HG02840 (cell line): ENCODE data around the gene ST6GALNAC2.
"Not testable (repeated sequence)": the region's sequence is repeated elsewhere in the genome, so short reads cannot be mapped to it uniquely, and the experiment has no call there.

Experiments
- ATAC-seq: cut with Tn5 transposase; IDR thresholded peaks from one replicate; pipeline ENCODE4 v1.9.1; 2021; ENCODE audit warnings: mild to moderate bottlenecking, moderate library complexity, moderate number of reproducible peaks; ENCODE audit not compliant: unreplicated experiment, low FRiP score

Gene ST6GALNAC2

DNA sequence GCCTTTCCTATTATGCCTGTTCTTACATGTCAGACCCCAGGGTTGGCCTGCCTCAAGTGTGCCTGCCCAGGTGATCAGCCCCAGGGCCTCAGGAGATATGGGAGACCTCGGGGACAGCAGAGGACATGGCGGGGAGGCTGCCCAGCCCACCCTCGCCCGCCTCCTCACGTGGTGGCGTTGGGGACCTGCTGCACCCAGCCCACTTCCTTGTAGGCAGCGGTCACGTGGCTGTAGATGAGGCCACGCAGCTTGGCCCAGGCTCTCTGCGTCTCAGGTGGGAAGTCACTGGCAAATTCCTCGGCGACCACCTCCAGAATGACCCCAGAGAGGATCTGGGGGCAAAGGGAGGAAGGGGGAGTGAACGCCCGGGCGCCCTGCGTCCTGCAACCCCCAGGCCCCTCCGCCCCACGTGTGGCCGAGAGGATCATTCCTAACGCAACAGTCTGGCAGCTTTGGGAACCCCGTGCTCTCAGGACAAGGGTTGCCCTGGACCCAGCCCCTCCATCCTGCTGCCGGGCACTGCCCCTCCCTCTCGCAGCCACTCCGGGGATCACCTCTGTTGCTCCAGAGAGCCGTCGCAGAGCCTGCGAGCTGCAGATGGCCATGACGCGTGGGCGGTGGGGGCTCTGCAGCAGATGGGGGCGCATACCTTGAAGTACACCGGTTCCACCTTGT, 54.7 kb downstream of the ST6GALNAC2 start:
- ATAC-seq = no peak

DNA sequence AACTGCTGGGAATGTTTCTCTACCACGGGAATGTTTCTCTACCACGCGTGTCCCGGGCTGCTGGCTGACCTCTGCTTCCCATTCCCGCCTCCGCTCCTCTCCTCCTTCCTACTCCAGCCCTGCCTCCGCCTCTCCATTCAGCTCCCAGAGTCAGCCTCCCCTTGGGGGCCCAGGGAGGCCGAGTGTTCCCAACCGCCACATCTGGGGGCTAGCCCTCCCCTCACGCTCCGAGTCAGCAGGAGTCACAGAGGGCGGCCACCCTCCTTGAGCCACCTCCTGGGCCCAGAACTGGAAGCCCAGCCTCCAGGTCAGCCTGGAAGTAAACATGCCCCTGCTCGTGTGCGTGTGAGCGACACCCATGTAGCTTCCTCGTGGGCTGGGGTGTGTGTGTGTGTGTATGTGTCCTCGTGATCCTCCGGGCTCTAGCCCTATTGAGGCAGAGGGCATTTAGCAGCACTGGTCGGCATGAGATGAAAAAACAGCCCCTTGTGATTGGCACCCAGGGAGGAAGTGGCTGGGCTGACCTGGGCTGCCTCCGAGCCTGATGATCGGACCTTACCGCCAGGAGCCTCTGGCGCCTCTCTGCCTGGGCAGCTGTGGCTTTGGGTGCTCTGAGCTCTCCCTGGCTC, 55.5 kb downstream of the ST6GALNAC2 start:
- ATAC-seq = no peak

DNA sequence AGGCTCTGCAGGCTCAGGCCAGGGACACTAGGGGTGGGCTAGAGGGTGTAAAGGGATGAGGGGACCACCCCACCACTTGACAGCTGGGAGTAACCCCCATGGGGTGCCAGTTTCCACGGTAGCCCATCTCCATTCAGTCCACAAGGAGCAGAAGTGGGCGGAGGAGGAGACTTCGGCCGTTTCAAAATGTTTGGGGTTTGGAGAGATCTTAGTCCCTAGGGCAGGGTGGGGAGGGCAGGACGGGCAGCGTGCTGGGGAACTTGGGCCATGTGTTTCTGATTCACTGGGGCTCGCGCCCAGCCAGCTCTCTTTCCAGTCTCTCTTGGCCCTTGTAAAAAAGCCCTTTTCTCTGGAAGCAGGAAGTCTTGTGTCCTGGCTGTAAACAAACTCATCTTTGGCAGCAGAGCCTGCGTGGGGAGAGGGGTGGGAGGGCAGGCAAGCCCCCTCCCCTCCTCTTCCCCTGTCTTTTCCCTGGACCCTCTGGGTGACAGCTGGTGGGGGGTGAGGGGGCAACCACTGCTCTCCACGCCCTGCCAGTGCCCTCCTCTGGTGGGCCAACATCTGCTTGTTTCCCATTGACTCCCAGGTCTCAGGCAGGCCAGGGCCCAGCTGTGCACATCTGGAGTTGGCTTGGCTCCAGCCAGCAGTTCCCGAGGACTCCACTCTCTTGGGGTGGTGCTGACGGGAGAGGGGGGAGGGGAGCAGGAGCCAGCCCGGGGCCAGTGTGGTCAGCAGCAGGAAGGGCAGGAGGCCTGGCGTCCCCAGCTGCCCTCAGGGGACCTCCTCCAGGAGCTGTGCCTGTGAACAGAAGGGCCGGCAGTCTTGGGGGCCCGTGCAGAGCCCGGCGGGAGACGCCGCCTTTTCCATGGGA, 56.2 kb downstream of the ST6GALNAC2 start:
- ATAC-seq = no peak

DNA sequence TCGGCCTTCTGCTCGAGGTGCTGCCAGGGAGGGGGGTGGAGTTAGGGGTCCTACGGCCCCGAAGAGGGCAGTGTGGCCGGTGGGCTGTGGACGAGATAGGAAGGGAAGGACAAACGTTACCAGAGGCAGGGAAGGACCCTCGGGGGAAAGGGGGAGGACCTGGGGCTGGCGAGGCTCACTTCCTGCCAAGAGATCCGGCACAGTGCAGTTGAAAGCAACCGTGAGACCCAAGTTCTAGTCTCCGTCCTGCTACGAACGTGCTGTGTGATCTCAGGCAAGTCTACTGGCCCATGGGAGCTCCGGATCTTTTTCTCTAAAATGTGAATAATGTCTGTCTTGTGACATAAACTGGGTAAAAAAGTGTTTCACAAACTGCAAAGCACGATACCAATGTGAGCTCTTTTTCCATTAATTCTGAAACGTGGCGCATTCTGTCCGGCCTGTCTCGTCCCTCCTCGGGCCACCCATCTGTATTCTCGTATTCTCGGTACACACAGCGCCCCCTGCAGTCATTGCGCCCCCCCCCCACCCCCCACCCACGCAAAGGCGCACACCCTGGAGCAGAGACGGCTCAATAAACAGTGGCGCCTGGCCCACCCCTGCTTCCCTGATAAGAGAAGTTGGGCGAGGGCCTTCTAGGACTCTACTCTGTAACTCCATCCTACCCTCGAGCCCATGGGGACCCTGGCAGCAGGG, 57.0 kb downstream of the ST6GALNAC2 start:
- ATAC-seq = no peak

DNA sequence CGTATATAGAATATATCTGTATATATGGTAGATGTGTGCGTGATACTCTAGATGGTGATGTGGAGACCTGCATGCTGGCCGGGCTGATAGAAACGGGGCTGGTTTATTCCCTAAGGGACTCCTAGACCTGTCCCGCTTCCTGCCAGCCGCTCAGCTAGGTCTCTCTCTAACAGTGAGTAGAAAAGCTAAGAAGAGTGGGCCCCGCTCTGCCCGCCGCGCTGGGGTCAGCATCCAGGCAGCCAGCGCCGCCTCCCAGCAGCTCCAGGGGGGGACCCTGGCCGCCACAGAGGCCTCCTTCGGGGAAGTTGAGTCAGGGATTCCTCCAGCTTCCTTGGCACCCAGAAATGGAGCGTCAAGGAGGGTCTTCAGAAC, 57.5 kb downstream of the ST6GALNAC2 start:
- ATAC-seq = no peak

DNA sequence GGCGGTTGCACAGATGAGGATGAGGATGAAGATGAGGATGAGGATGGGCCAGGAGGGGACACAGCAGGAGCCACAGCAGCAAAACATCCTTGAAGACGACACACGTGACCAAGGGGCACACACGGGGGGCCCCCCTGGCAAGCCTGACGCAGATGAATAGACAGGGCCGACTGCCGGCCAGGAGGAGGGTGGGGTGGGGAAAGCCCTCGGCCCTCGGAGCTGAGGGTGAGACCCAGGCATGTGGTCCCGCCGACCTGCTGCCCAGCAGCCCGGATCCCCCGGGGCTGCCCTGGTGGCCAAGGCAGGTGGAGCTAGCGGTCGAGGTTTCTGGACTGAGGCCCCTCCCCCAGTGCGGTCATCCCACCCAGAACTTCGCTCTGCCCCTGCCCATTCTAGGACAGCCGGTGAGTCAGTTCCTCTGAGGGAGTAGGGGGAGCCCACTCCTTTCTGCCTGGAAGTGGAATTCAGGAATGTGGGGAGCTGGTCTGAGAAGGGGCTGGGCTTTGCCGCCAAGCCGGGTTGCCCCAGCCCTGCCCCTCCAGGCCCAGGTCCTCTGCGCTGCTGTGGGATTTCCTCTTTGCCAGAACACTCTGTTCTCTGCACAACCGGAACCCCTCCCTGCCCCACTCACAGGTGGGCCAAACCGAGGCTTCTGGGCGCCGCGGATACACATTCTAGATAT, 58.1 kb downstream of the ST6GALNAC2 start:
- no peak for ATAC-seq

DNA sequence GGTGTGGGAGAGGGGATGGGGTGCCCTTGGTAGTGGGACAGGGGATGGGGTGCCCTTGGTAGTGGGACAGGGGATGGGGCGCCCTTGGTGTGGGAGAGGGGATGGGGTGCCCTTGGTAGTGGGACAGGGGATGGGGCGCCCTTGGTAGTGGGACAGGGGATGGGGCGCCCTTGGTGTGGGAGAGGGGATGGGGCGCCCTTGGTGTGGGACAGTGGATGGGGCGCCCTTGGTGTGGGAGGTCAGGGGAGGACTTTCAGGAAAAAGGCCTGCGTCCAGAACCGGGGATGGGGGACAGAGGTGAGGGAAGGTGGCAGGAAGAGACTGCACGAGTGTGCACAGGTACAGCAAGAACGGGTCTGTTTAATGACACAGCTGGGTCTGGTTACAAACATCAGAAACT, 58.6 kb downstream of the ST6GALNAC2 start:
- ATAC-seq = not testable (repeated sequence)

DNA sequence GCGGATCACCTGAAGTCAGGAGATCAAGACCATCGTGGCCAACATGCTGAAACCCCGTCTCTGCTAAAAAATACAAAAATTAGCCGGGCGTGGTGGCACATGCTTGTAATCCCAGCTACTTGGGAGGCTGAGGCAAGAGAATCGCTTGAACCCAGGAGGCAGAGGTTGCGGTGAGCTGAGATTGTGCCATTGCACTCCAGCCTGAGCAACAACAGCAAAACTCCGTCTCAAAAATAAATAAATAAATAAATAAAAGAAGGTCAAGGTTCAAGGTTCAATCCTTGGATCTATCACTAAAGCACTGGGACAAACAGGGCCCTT, 60.2 kb downstream of the ST6GALNAC2 start:
- not testable (repeated sequence) for ATAC-seq

DNA sequence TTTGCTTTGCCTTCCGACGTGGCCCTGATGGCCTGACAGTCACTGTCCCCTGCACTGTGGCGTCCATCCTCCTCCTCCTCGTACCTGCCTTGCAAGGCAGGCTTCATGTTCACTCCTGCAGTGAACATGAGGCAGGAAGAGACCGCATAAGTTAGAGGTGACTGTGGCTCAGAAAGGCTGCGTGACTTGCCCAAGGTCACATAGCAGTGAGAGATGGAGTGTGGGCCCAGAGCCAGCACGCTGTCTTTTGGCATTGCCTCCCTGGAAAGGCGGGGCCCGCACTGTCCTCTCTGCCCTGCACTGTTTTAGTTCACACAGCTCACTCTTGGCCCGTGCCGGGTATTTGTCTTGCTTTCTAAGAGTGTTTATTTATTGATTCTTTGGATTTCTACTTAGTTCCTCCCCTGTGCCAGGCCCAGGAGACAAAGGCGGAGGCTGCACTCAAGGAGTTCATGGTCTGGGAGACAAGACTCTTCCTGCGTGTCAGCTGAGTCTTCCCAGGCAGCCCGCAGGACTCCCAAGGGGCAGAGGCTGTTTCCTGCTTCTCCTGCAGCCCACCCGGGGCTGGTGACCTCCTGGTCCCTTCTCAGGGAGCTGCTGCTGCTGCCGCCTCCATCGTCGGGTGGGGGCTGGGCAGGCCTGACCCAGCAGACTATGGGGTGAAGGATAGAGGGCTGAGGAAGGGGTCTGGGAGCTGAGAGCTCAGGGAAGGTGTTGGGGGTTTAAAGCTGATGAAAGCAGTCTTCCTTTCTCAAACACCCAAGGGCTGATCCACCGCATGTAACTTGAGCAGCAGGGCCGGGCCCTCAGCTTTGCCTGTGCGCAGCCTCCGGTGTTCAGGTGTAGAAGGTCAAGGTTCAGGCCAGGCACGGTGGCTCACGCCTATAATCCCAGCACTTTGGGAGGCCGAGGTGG, 60.8 kb downstream of the ST6GALNAC2 start:
- ATAC-seq = no peak

DNA sequence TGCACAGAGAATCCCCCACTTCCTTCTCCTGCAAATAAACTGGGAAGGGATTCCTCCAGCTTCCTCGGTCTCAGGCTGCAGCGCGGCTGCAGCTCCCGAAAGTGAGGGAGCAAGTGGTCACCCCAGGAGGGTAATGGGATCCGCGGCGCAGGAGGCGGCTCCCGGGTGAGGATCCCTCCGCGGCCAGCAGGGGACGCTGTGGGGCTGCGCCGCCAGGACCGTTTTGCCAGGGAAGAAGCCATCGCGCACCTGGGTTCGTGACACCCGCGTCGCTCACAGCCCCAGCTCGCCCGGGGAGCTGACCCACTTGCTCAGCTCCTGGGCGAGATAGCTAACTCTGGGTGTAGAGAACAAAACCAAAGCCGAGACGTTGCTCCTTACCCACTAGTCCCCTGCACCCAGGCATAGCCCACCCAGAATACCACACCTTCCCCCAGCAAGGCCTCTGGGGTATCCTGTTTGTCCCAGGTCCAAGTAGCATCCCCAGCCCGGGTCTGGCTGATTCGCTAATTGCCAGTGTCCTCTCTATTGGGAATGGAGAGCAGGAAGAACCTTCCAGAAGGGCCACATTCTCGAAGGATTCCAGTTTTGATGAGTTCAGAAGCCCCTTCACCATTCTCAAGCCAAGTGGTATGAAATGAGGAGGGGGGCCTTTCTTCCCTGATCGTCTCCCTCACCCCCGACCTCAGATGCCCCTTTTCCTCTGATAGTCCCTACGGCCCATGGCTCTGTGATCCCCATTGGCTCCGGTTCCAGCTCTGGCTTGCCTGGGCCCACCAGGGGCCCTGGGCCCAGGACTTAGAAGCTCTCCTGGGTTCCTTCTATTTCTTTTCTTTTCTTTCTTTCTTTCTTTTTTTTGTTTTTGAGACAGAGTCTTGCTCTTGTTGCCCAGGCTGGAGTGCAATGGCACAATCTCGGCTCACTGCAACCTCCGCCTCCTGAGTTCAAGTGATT, 62.3 kb downstream of the ST6GALNAC2 start:
- ATAC-seq = no peak

DNA sequence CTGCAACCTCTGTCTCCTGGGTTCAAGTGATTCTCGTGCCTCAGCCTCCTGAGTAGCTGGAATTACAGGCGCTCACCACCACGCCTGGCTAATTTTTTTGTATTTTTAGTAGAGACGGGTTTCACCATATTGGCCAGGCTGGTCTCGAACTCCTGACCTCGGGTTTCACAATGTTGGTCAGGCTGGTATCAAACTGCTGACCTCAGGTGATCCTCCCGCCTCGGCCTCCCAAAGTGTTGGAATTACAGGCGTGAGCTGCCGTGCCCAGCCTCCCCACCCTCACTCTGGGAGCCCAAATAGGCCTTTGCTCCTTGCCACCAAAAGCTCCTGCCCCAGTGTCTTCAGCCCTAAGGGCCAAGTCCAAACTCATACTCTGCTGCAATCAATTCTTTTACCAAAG, 64.0 kb downstream of the ST6GALNAC2 start:
- ATAC-seq = not testable (repeated sequence)

DNA sequence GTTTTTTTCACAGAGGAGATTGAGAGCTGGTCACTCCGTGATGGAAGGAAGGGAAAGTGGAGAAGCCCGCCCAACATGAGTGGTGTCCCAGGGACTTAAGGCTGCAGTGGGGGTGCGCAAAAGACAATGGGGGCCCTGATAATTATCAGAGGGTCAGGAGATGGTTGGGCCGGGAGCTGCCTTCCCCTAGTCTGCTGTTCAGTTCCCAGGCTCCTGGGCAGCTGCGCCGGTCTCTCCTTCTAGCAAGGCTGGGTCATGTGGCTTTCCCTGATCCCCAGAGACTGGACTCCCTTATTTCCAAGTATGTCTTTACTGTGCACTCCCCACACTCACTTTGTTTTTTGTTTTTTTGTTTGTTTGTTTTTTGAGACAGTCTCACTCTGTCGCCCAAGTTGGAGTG, 64.4 kb downstream of the ST6GALNAC2 start:
- no peak for ATAC-seq

DNA sequence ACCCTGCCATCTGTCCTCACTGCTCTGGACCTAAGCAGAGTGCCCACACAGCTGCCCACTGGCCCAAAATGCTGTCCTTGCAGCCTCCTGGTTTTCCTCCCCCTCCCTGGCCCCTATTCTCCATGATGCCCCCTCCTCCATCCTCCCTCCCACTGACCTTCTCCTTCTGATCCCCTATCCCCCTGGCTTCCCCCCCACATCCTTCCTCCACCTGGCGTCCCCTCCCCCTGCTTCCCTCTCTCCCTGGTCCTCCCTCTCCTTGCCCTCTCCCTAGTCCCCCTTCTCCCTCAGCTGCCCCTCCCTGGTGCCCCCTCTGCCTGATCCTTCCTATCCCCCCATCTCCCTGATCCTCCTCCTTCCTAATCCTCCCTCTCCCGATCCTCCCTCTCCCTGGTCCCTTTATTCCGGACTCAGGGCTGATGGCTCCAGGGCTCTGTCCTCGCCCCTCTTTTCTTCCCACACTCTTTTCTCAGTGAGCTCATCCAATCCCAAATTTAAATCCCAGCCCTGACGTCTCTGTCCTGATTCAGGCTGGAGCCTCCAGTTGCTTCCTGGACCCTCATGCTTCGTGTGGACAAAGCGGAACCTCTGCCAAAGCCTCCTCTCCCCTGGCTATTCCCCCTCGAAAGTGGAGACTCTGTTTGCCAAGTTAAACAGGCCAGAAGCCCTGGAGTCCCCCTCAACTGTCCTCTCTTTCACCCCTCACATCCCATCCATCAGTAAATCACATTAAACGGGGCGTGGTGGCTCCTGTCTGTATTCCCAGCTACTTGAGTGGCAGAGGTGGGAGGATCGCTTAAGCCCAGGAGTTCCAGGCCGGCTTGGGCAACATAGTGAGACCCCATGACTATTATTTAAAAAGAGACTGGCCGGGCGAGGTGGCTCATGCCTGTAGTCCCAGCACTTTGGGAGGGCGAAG, 66.4 kb downstream of the ST6GALNAC2 start:
- ATAC-seq = no peak

DNA sequence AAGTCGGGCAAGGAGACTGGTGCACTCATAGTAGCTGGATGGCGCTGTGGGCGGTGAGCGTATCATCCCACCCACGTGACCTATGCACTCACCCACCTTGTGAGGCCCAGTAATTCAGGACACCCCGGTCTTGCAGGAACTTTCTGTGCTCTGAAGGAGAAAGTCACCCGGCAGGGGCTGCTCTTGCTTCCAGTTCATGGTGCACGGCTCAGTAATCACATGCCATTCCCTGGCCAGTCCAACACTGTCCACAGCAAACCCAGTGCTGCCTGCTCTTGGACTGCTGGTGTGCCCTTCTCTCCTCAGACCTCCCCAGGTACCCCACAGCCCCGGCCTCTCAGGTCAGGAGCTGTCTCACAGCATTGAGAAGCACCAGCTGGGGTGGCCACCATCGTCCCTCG, 68.0 kb downstream of the ST6GALNAC2 start:
- no peak for ATAC-seq
